Keratinocyte (primary cell): ENCODE results near the gene ELOA2. TPM values are rescaled to one million over a fixed set of nuclear protein-coding genes. Genes with fewer than 3 reads are reported as not detected.

Experiments used
- DNase-seq: peaks from one replicate; pipeline ENCODE4 v3.0.0-alpha.2; 2011; ENCODE audit warnings: low read depth, missing footprints, low spot score
- FAIRE-seq: peaks from 2 replicates; lab custom pipeline; 2011; peaks lifted over from hg19 to GRCh38; lab: Jason Lieb, UNC
- H2AFZ ChIP-seq: 2 replicates; pipeline ENCODE4 v1.6.0; 2012; ENCODE audit warnings: low read length, control low read depth, inconsistent platforms; ENCODE audit not compliant: control insufficient read depth
- H3K27ac ChIP-seq: 2 replicates; pipeline ENCODE4 v1.5.1; 2011; ENCODE audit warnings: low read length; ENCODE audit not compliant: control insufficient read depth, insufficient read depth
- H3K27me3 ChIP-seq: 3 replicates; pipeline ENCODE4 v1.6.0; 2011; ENCODE audit warnings: low read length; ENCODE audit not compliant: control insufficient read depth, insufficient read depth; ENCODE audit errors: extremely low read depth
- H3K36me3 ChIP-seq, 2 experiments: 2 replicates in 1 of 2; 3 replicates in 1 of 2; pipeline ENCODE4 v1.5.1; 2011; ENCODE audit warnings: low read length in 2 of 2, mild to moderate bottlenecking in 1 of 2; ENCODE audit not compliant: control insufficient read depth in 2 of 2, insufficient read depth in 2 of 2; ENCODE audit errors: extremely low read depth in 1 of 2
- H3K4me1 ChIP-seq: 3 replicates; pipeline ENCODE4 v1.5.1; 2011; ENCODE audit warnings: low read length; ENCODE audit not compliant: control insufficient read depth, insufficient read depth; ENCODE audit errors: extremely low read depth
- H3K4me2 ChIP-seq: 3 replicates; pipeline ENCODE4 v1.6.0; 2011; ENCODE audit warnings: low read depth, low read length; ENCODE audit not compliant: control insufficient read depth, insufficient read depth; ENCODE audit errors: extremely low read depth
- H3K4me3 ChIP-seq, 3 experiments: fragments of 200-600 bp in 1 of 3; sonication (generic) in 1 of 3; 2 replicates in 2 of 3; 3 replicates in 1 of 3; pipeline ENCODE4 v1.5.1; 2011 to 2016; ENCODE audit warnings: low read length in 3 of 3, mild to moderate bottlenecking in 3 of 3, control low read depth in 2 of 3, inconsistent platforms in 1 of 3, low read depth in 1 of 3, mixed read lengths in 1 of 3, mixed run types in 1 of 3, moderate library complexity in 1 of 3; ENCODE audit not compliant: control insufficient read depth in 2 of 3, insufficient read depth in 2 of 3; ENCODE audit errors: extremely low read depth in 1 of 3
- H3K79me2 ChIP-seq: 2 replicates; pipeline ENCODE4 v1.6.0; 2012; ENCODE audit warnings: low read length; ENCODE audit not compliant: control insufficient read depth, insufficient read depth
- H3K9ac ChIP-seq: 3 replicates; pipeline ENCODE4 v1.6.0; 2011; ENCODE audit warnings: low read length; ENCODE audit not compliant: control insufficient read depth, insufficient read depth; ENCODE audit errors: extremely low read depth
- H3K9me1 ChIP-seq: 3 replicates; pipeline ENCODE4 v1.6.0; 2011; ENCODE audit warnings: low read length; ENCODE audit not compliant: control insufficient read depth, insufficient read depth; ENCODE audit errors: extremely low read depth
- H3K9me3 ChIP-seq: 2 replicates; pipeline ENCODE4 v1.5.1; 2012; ENCODE audit warnings: low read depth, low read length; ENCODE audit not compliant: control insufficient read depth
- H4K20me1 ChIP-seq: 3 replicates; pipeline ENCODE4 v1.6.0; 2011; ENCODE audit warnings: low read length; ENCODE audit not compliant: control insufficient read depth, insufficient read depth; ENCODE audit errors: extremely low read depth
- EZH2 ChIP-seq: IDR thresholded peaks from one replicate; pipeline ENCODE4 v1.6.1; 2012; ENCODE audit warnings: inconsistent platforms, mild to moderate bottlenecking, low read length, moderate library complexity
- dilution Hi-C: fragments of 300-500 bp; cut with MboI; formaldehyde crosslinking; loops from one replicate; pipeline ENCODE4 v1.7.0; 2020; ENCODE audit warnings: low sequenced_read_pairs; ENCODE audit not compliant: extremely low pct_ligation_motif_present
- polyA plus RNA-seq, 5 experiments: library from polyadenylated mRNA; depleted of rRNA in 3 of 5; stranded (reverse) in 3 of 5; stranded (forward) in 1 of 5; unstranded in 1 of 5; fragments of >200 nt; gene quantifications; 1 replicate in 1 of 5; 2 replicates in 3 of 5; 3 replicates in 1 of 5; pipeline versions ENCODE4 v1.2.1 to v1.2.3, GENCODE V29; 2011 to 2012; ENCODE audit warnings: missing spikeins in 2 of 5, low read depth in 1 of 5, low replicate concordance in 1 of 5
- TF ChIP-seq, protein P1 (sequence below), 3 experiments: IDR thresholded peaks in 1 of 3; conservative IDR thresholded peaks in 1 of 3; optimal IDR thresholded peaks in 1 of 3; 2 replicates in 2 of 3; 3 replicates in 1 of 3; pipeline versions ENCODE3 to v1.5.1; 2011; ENCODE audit warnings: low read length in 3 of 3, mild to moderate bottlenecking in 3 of 3, moderate library complexity in 2 of 3, control low read depth in 1 of 3, inconsistent platforms in 1 of 3; ENCODE audit not compliant: insufficient read depth in 2 of 3; ENCODE audit errors: extremely low read depth in 1 of 3

Gene ELOA2
- polyA plus RNA-seq, 1 donor (not counting 4 experiments of a cell fraction or from before 2014, with no cell fraction given), result not detected

DNA sequence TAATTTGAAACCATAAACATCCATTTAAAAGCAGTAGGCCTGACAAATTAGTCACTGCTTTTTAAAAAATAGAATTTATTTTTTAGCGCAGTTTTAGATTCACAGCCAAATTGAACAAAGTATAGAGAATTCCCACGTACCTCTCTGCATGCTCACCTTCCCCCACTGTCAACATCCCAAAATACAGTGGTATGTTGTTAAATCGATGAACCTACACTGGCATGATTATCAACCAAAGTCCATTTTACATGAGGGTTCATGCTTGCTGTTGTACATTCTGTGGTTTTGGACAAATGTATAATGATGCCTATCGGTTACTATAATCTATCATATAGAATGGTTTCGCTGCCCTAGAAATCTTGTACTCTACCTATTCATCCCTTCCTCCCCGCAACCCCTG lies 5.6 kb upstream of the ELOA2 start:
- no peak overlapping the region for H2AFZ ChIP-seq
- no peaks in the 10 kb centered on the region for H3K27me3 ChIP-seq
- no peaks in the 10 kb centered on the region for H4K20me1 ChIP-seq
- H3K9me1 ChIP-seq, result no peaks in the 10 kb centered on the region
- DNase-seq, result no peak
- no peaks in the 10 kb centered on the region for H3K9me3 ChIP-seq
- no peaks in the 10 kb centered on the region for H3K79me2 ChIP-seq
- dilution Hi-C loops, result no loop called here
- H3K9ac ChIP-seq, result no peak overlapping the region
- TF ChIP-seq, protein P1, sequence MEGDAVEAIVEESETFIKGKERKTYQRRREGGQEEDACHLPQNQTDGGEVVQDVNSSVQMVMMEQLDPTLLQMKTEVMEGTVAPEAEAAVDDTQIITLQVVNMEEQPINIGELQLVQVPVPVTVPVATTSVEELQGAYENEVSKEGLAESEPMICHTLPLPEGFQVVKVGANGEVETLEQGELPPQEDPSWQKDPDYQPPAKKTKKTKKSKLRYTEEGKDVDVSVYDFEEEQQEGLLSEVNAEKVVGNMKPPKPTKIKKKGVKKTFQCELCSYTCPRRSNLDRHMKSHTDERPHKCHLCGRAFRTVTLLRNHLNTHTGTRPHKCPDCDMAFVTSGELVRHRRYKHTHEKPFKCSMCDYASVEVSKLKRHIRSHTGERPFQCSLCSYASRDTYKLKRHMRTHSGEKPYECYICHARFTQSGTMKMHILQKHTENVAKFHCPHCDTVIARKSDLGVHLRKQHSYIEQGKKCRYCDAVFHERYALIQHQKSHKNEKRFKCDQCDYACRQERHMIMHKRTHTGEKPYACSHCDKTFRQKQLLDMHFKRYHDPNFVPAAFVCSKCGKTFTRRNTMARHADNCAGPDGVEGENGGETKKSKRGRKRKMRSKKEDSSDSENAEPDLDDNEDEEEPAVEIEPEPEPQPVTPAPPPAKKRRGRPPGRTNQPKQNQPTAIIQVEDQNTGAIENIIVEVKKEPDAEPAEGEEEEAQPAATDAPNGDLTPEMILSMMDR (optimal IDR thresholded peaks at IDR 0.05 in 1 of 3, IDR thresholded peaks at IDR 0.05 in 1 of 3, conservative IDR thresholded peaks at IDR 0.05 in 1 of 3; ENCODE audit: extremely low read depth in 1 of 3, insufficient read depth in 2 of 3, low read length in 3 of 3), result no peak
- TF ChIP-seq EZH2, result no peak
- H3K4me3 ChIP-seq, result no peak overlapping the region
- no peak for FAIRE-seq
- H3K36me3 ChIP-seq, result no peaks in the 10 kb centered on the region
- H3K27ac ChIP-seq, result no peak overlapping the region
- H3K4me2 ChIP-seq, result no peak overlapping the region
- H3K4me1 ChIP-seq, result no peaks in the 10 kb centered on the region

DNA sequence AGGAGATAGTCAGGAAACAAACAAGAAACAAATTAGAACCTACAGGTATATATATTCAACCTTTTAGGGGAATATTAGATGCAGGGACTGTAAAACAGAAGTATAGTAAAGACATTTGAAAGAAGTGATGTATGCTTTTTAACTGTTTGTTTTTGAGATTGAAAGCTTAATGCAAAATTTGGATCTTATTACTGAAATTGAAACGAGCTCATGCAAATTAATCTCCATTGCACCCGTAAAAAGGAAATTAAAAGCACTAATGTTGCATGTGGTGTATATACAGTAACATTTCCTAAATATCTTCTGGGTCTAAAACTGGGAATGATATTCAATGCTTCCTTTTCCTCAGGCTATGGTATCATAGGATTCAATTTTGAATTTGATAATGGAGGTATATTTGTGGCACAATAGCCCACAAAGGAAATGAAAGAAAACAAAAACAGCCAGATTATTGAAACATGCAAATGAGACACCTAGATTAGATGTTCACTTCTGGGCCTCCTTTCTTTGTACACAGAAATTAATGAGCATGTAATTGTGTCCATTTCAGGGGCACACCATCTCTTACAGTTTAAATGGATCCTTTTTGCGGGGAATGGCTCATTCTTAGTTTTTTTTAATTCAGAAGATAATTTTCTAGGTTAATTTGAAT lies 1.6 kb upstream of the ELOA2 start:
- no peaks in the 10 kb centered on the region for H3K79me2 ChIP-seq
- no peak overlapping the region for H3K27ac ChIP-seq
- no peak for FAIRE-seq
- no peaks in the 10 kb centered on the region for H3K9me1 ChIP-seq
- H3K4me3 ChIP-seq, result no peak overlapping the region
- dilution Hi-C loops, result no loop called here
- H3K27me3 ChIP-seq, result no peaks in the 10 kb centered on the region
- H3K9me3 ChIP-seq, result no peaks in the 10 kb centered on the region
- H3K4me1 ChIP-seq, result no peaks in the 10 kb centered on the region
- DNase-seq, result no peak
- H3K4me2 ChIP-seq, result no peak overlapping the region
- no peaks in the 10 kb centered on the region for H4K20me1 ChIP-seq
- H3K9ac ChIP-seq, result no peak overlapping the region
- TF ChIP-seq EZH2, result no peak
- TF ChIP-seq, protein P1 (optimal IDR thresholded peaks at IDR 0.05 in 1 of 3, IDR thresholded peaks at IDR 0.05 in 1 of 3, conservative IDR thresholded peaks at IDR 0.05 in 1 of 3; ENCODE audit: extremely low read depth in 1 of 3, insufficient read depth in 2 of 3, low read length in 3 of 3), result no peak
- no peak overlapping the region for H2AFZ ChIP-seq
- no peaks in the 10 kb centered on the region for H3K36me3 ChIP-seq
